SKM-1 treated with dmso at 0.1 percent for 144 hours (cell line): ENCODE data around the gene FGF14.

Source experiments
- DNase-seq: peaks from one replicate; lab custom pipeline; 2025; ENCODE audit not compliant: unreplicated experiment; lab: John Stamatoyannopoulos, UW

FGF14 gene

DNA sequence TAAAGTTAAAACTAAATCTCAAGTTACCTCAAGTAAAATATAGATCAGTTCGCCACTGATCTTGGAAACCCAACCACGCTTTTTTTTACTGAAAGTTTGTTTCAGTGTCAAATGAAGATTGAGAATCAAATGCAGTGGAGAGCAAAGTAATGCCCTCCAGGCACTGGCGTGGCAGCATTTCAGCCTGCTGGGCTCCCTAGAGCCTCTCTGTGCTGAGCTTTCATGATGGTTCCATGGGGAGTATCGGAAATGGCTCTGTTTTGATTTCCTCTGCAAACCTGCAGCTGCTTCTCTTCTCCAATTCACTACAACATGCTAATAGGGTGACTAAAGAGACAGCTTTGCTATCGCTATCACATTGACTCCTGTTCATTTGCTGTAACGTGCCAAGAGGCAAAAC, 141.6 kb downstream of the FGF14 start:
- no peak for DNase-seq

GRCh38 chr13:102255409-102255808, 146.4 kb downstream of the FGF14 start:
- no peak for DNase-seq

DNA sequence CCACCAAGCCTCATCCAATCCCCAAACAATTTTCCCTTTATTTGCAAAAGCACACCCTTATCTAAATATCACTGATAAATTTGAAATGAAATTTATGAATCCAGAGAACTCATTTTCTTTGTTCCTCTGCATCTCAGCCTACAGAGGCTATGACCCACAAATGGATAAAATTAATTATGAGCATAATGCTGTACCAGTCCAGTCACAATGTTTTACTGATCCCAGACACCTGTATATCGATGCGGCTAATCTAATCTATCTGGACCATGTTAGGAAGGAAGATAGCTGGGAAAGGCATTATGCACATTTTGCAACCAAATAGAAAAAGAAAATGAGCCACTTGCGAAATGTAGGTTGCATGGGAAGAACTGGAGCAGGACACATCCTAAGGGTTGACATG, 150.0 kb downstream of the FGF14 start:
- no peak for DNase-seq

GRCh38 chr13:102250448-102250847, 151.4 kb downstream of the FGF14 start:
- DNase-seq = no peak

- DNase-seq = no peak
Measured at GRCh38 chr13:102244607-102245227, 157.1 kb downstream of the FGF14 start.

GRCh38 chr13:102240110-102240509, 161.7 kb downstream of the FGF14 start:
- DNase-seq = no peak

DNA sequence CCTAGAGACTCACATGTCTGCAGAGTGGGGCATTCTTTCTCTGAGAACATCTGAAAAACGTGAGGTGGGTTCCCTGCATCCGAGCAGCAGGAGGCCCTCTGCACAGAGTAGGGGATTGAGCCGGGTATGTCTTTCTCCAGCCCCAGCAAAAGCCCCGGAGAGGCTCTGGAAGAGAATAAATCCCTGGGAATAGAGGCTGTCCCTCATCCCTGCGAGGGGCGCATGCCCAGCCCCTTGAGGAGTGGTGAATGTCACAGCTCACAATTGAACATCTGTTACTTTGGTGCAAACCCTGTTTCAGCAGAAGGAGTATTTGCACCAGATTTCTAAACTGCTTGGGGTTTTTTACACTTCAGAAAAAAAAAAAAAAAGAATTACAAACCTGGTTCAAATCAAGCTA, 164.6 kb downstream of the FGF14 start:
- no peak for DNase-seq

GRCh38 chr13:102236830-102237229, 165.0 kb downstream of the FGF14 start:
- DNase-seq = no peak

GRCh38 chr13:102236341-102236740, 165.5 kb downstream of the FGF14 start:
- no peak for DNase-seq

DNA sequence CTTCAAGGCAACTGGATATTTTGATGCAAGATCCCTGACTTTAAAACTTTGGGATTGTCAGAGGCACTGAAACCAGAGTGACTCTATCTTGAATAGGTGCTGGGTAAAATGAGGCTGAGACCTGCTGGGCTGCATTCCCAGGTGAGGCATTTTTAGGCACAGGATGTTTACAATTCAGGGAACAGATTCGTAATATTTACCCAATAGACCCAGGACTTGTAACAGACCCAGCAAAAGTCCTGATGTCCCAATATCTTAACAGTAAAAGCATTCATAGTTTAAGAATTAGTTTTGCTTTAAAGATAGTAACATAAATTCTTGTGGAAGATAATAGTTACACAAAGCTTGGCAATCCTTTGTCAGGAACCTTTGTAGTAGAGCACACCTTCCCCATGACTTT, 166.2 kb downstream of the FGF14 start:
- no peak for DNase-seq

GRCh38 chr13:102234618-102235017, 167.2 kb downstream of the FGF14 start:
- no peak for DNase-seq

- DNase-seq = no peak
Measured at GRCh38 chr13:102233566-102234208, 168.2 kb downstream of the FGF14 start.

DNA sequence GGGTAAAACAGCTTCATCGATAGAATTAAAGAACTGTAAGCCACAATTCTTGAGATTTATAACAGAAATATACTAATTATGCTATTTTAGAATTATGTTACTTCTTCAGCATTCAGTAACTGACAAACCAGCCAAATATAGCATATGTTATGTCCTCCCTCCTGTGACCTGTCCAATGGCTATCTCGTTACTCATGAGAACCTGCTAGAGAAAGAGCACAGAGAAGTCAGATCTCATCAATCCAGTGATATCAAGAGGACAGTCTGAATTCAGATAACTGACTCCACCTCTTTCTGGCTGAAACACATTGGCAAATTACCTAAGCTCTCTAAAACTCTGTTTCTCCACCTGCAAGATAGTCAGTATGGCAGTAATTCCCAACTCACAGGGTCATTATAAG, 170.4 kb downstream of the FGF14 start:
- no peak for DNase-seq

DNA sequence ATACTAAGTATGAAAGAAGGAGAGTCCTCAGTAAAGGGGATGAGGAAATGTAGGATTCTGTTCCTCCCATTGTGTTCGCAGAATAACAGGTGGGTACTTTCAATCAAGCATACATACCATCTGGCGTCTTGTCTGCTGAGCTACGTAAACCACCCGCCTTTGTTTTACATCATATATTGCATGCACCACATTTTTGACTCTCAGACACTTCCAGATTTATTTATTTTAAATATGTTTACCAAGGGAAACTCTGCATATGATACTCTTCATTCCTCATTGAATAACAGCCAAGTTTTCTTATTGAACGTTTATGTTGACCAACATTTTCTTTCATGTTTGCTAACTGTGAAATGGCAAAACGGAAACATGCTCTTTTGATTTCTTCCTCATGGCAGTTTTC, 174.1 kb downstream of the FGF14 start:
- no peak for DNase-seq

GRCh38 chr13:102226591-102226990, 175.3 kb downstream of the FGF14 start:
- DNase-seq = no peak

- DNase-seq = no peak
Measured at GRCh38 chr13:102225892-102226291, 176.0 kb downstream of the FGF14 start.

DNA sequence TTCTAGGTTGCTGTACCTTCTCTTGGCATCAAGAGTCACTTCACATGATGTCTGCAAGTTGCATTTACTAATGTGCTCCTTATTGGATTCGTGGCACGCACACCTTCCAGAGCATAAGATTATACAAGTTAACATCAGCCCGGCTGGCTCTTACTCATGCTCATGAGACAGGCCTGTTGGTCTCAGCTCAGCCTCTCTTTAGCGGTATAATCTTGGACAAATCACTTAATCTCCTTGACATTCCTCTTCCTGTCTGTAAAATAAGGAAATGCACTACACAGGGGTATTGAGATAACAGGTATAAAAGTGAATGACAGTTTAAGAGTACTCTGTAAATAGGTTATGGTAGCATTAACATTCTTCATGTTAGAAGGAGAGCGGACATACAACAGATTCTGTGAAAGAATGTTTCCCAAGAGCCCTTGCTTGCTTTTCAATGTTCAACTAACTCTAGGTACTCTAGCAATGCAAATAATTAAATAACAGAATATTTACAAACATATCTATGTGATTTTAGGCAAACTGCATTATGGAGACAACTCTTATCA, 181.1 kb downstream of the FGF14 start:
- no peak for DNase-seq

- DNase-seq = no peak
Measured at GRCh38 chr13:102214956-102215355, 186.9 kb downstream of the FGF14 start.

GRCh38 chr13:102212729-102213128, 189.1 kb downstream of the FGF14 start:
- no peak for DNase-seq

GRCh38 chr13:102208347-102208746, 193.5 kb downstream of the FGF14 start:
- no peak for DNase-seq

DNA sequence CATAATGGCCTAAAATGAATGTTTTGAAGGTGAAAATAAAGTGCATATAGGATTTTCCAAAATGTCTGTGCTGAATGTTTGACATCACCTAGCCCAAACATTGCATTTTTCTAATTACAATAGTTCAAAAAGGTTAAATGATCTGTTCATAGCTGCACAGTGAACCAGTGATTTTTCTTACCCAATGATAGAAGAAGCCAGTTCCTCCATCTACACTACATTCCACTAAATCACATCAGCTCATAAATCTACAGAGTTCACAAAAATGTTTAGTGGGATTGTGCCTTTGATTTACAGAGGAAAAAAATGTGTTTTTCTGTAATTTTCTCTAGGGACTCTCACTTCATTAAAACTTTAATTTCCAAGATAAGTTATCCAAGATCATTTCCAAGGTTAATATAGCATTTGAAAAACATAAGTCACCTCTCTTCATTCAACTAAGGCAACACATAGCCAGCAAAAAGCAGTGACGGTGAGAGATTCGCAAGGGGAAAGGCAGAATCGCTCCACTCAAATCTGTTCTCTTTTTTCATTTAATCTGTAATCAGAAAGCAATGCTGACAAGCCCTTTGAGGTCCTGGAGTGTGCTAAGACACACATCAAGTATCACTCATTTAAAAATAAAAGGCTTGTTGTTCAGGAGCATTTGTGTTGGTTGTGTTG, 194.0 kb downstream of the FGF14 start:
- no peak for DNase-seq

DNA sequence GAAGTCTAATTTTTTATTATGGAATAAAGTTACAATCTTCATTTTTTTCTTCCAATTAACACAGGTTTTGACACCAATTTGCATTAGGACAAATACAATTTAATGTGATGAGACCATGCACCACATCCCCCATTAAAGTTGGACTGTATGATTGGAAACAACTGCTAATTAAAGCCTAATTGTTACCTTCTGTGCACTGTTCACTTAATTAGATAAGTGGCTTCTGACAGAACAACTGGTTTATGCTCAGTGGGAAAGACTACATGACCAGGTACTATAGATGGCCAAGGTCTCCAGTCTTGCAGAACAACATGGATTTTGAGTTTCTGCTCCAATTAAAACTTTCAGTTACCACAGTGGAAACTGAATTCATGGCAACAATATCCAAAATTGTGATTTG, 198.1 kb downstream of the FGF14 start:
- DNase-seq = no peak
